ENCODE results near the gene NRXN3.

NRXN3 gene

GRCh38 chr14:79569072-79569471 is 1398.9 kb downstream of the NRXN3 start:
- Histone ChIP-seq H3K36me3 (ENCODE audit: control insufficient read depth, insufficient read depth, low read length) (no peaks in the 10 kb centered on the region), H3K27me3 (ENCODE audit: control insufficient read depth, insufficient read depth, low read length) (no peaks in the 10 kb centered on the region), H3K9me3 (ENCODE audit: control insufficient read depth, insufficient read depth, low read length) (no peaks in the 10 kb centered on the region), H3K9ac (ENCODE audit: low read depth, low read length) (no peak overlapping the region), H3K4me3 (ENCODE audit: low read depth, low read length) (no peak overlapping the region), H3K27ac (ENCODE audit: low read depth, low read length) (no peak overlapping the region), H3K4me1 (ENCODE audit: control insufficient read depth, insufficient read depth, low read length) (peaks cover 9% of the 10 kb centered on the region)

GRCh38 chr14:79570648-79571047 is 1400.5 kb downstream of the NRXN3 start:
- Histone ChIP-seq H3K9ac (ENCODE audit: low read depth, low read length) (no peak overlapping the region), H3K27ac (ENCODE audit: low read depth, low read length) (no peak overlapping the region), H3K4me3 (ENCODE audit: low read depth, low read length) (no peak overlapping the region), H3K4me1 (ENCODE audit: control insufficient read depth, insufficient read depth, low read length) (peaks cover 19% of the 10 kb centered on the region), H3K9me3 (ENCODE audit: control insufficient read depth, insufficient read depth, low read length) (no peaks in the 10 kb centered on the region), H3K36me3 (ENCODE audit: control insufficient read depth, insufficient read depth, low read length) (no peaks in the 10 kb centered on the region), H3K27me3 (ENCODE audit: control insufficient read depth, insufficient read depth, low read length) (no peaks in the 10 kb centered on the region)

- Histone ChIP-seq H3K36me3 (ENCODE audit: control insufficient read depth, insufficient read depth, low read length) (no peaks in the 10 kb centered on the region), H3K9ac (ENCODE audit: low read depth, low read length) (no peak overlapping the region), H3K4me3 (ENCODE audit: low read depth, low read length) (no peak overlapping the region), H3K27ac (ENCODE audit: low read depth, low read length) (no peak overlapping the region), H3K9me3 (ENCODE audit: control insufficient read depth, insufficient read depth, low read length) (no peaks in the 10 kb centered on the region), H3K4me1 (ENCODE audit: control insufficient read depth, insufficient read depth, low read length) (peaks cover 19% of the 10 kb centered on the region), H3K27me3 (ENCODE audit: control insufficient read depth, insufficient read depth, low read length) (no peaks in the 10 kb centered on the region)
Measured at GRCh38 chr14:79571366-79571765, 1401.2 kb downstream of the NRXN3 start.

GRCh38 chr14:79573486-79573885 is 1403.3 kb downstream of the NRXN3 start:
- Histone ChIP-seq H3K36me3 (ENCODE audit: control insufficient read depth, insufficient read depth, low read length) (no peaks in the 10 kb centered on the region), H3K4me3 (ENCODE audit: low read depth, low read length) (no peak overlapping the region), H3K9ac (ENCODE audit: low read depth, low read length) (no peak overlapping the region), H3K9me3 (ENCODE audit: control insufficient read depth, insufficient read depth, low read length) (no peaks in the 10 kb centered on the region), H3K27me3 (ENCODE audit: control insufficient read depth, insufficient read depth, low read length) (no peaks in the 10 kb centered on the region), H3K4me1 (ENCODE audit: control insufficient read depth, insufficient read depth, low read length) (peaks cover 21% of the 10 kb centered on the region), H3K27ac (ENCODE audit: low read depth, low read length) (no peak overlapping the region)

- Histone ChIP-seq H3K9ac (ENCODE audit: low read depth, low read length) (no peak overlapping the region), H3K9me3 (ENCODE audit: control insufficient read depth, insufficient read depth, low read length) (no peaks in the 10 kb centered on the region), H3K27me3 (ENCODE audit: control insufficient read depth, insufficient read depth, low read length) (no peaks in the 10 kb centered on the region), H3K4me3 (ENCODE audit: low read depth, low read length) (no peak overlapping the region), H3K27ac (ENCODE audit: low read depth, low read length) (peak overlapping the region; percentile 17), H3K36me3 (ENCODE audit: control insufficient read depth, insufficient read depth, low read length) (no peaks in the 10 kb centered on the region), H3K4me1 (ENCODE audit: control insufficient read depth, insufficient read depth, low read length) (peaks cover 15% of the 10 kb centered on the region)
Measured at GRCh38 chr14:79575032-79575431, 1404.9 kb downstream of the NRXN3 start.

- no peaks in the 10 kb centered on the region for H3K36me3 ChIP-seq (ENCODE audit: control insufficient read depth, insufficient read depth, low read length)
- peaks cover 15% of the 10 kb centered on the region for H3K4me1 ChIP-seq (ENCODE audit: control insufficient read depth, insufficient read depth, low read length)
- no peak overlapping the region for H3K4me3 ChIP-seq (ENCODE audit: low read depth, low read length)
- no peak overlapping the region for H3K27ac ChIP-seq (ENCODE audit: low read depth, low read length)
- no peak overlapping the region for H3K9ac ChIP-seq (ENCODE audit: low read depth, low read length)
- no peaks in the 10 kb centered on the region for H3K9me3 ChIP-seq (ENCODE audit: control insufficient read depth, insufficient read depth, low read length)
- no peaks in the 10 kb centered on the region for H3K27me3 ChIP-seq (ENCODE audit: control insufficient read depth, insufficient read depth, low read length)
Measured at GRCh38 chr14:79576424-79576823, 1406.3 kb downstream of the NRXN3 start.

GRCh38 chr14:79578470-79578869 is 1408.3 kb downstream of the NRXN3 start:
- H3K9ac ChIP-seq (ENCODE audit: low read depth, low read length) = no peak overlapping the region

GRCh38 chr14:79580414-79580813 is 1410.2 kb downstream of the NRXN3 start:
- Histone ChIP-seq H3K27me3 (ENCODE audit: control insufficient read depth, insufficient read depth, low read length) (no peaks in the 10 kb centered on the region), H3K9me3 (ENCODE audit: control insufficient read depth, insufficient read depth, low read length) (no peaks in the 10 kb centered on the region), H3K27ac (ENCODE audit: low read depth, low read length) (no peak overlapping the region), H3K9ac (ENCODE audit: low read depth, low read length) (no peak overlapping the region), H3K36me3 (ENCODE audit: control insufficient read depth, insufficient read depth, low read length) (no peaks in the 10 kb centered on the region), H3K4me3 (ENCODE audit: low read depth, low read length) (no peak overlapping the region), H3K4me1 (ENCODE audit: control insufficient read depth, insufficient read depth, low read length) (peaks cover 18% of the 10 kb centered on the region; the same call in 1 of the 2 replicates)

More at GRCh38 chr14:79578470-79578869, 1408.3 kb downstream of the NRXN3 start:
- Histone ChIP-seq H3K4me3 (ENCODE audit: low read depth, low read length) (no peak overlapping the region), H3K27ac (ENCODE audit: low read depth, low read length) (no peak overlapping the region), H3K36me3 (ENCODE audit: control insufficient read depth, insufficient read depth, low read length) (no peaks in the 10 kb centered on the region), H3K9me3 (ENCODE audit: control insufficient read depth, insufficient read depth, low read length) (no peaks in the 10 kb centered on the region), H3K27me3 (ENCODE audit: control insufficient read depth, insufficient read depth, low read length) (no peaks in the 10 kb centered on the region), H3K4me1 (ENCODE audit: control insufficient read depth, insufficient read depth, low read length) (peaks cover 18% of the 10 kb centered on the region)

- H3K4me1 ChIP-seq (ENCODE audit: control insufficient read depth, insufficient read depth, low read length) = peaks cover 20% of the 10 kb centered on the region; the same call in 1 of the 2 replicates
- H3K27ac ChIP-seq (ENCODE audit: low read depth, low read length) = no peak overlapping the region
- no peaks in the 10 kb centered on the region for H3K27me3 ChIP-seq (ENCODE audit: control insufficient read depth, insufficient read depth, low read length)
- H3K4me3 ChIP-seq (ENCODE audit: low read depth, low read length) = no peak overlapping the region
- no peak overlapping the region for H3K9ac ChIP-seq (ENCODE audit: low read depth, low read length)
- H3K9me3 ChIP-seq (ENCODE audit: control insufficient read depth, insufficient read depth, low read length) = no peaks in the 10 kb centered on the region
- no peaks in the 10 kb centered on the region for H3K36me3 ChIP-seq (ENCODE audit: control insufficient read depth, insufficient read depth, low read length)
Measured at GRCh38 chr14:79580906-79581305, 1410.7 kb downstream of the NRXN3 start.

- no peaks in the 10 kb centered on the region for H3K27me3 ChIP-seq (ENCODE audit: control insufficient read depth, insufficient read depth, low read length)
- H3K9ac ChIP-seq (ENCODE audit: low read depth, low read length) = no peak overlapping the region
- H3K27ac ChIP-seq (ENCODE audit: low read depth, low read length) = no peak overlapping the region
- no peaks in the 10 kb centered on the region for H3K36me3 ChIP-seq (ENCODE audit: control insufficient read depth, insufficient read depth, low read length)
- peaks cover 20% of the 10 kb centered on the region; the same call in 1 of the 2 replicates for H3K4me1 ChIP-seq (ENCODE audit: control insufficient read depth, insufficient read depth, low read length)
- no peak overlapping the region for H3K4me3 ChIP-seq (ENCODE audit: low read depth, low read length)
- no peaks in the 10 kb centered on the region for H3K9me3 ChIP-seq (ENCODE audit: control insufficient read depth, insufficient read depth, low read length)
Measured at GRCh38 chr14:79581912-79582576, 1411.9 kb downstream of the NRXN3 start.

GRCh38 chr14:79583738-79584408 is 1413.7 kb downstream of the NRXN3 start:
- no peak overlapping the region for H3K9ac ChIP-seq (ENCODE audit: low read depth, low read length)
- no peak overlapping the region for H3K27ac ChIP-seq (ENCODE audit: low read depth, low read length)
- no peak overlapping the region for H3K4me3 ChIP-seq (ENCODE audit: low read depth, low read length)
- H3K4me1 ChIP-seq (ENCODE audit: control insufficient read depth, insufficient read depth, low read length) = peaks cover 15% of the 10 kb centered on the region; the same call in 1 of the 2 replicates
- H3K9me3 ChIP-seq (ENCODE audit: control insufficient read depth, insufficient read depth, low read length) = no peaks in the 10 kb centered on the region
- H3K27me3 ChIP-seq (ENCODE audit: control insufficient read depth, insufficient read depth, low read length) = no peaks in the 10 kb centered on the region
- H3K36me3 ChIP-seq (ENCODE audit: control insufficient read depth, insufficient read depth, low read length) = no peaks in the 10 kb centered on the region

Measured in HUES48 (cell line).